ENCODE data around the gene ARHGAP26. TPM values are rescaled to one million over a fixed set of nuclear protein-coding genes. Genes with fewer than 3 reads are reported as not detected.

Gene ARHGAP26
- total and polyA plus RNA-seq, 2 of the 4 experiments (the other 2 are of a cell fraction) = 0.54 to 0.56 TPM

- Histone ChIP-seq H2AK9ac (replicated peaks; ENCODE audit: low read depth, low read length, poor library complexity) (no peak overlapping the region), H3K4me2 (ENCODE audit: low read depth, low read length) (no peak overlapping the region), H2AFZ (replicated peaks; ENCODE audit: low read length, poor library complexity) (no peak overlapping the region), H3K4me1 (ENCODE audit: control insufficient read depth, insufficient read depth, low read length) (no peaks in the 10 kb centered on the region), H3K9me3 (ENCODE audit: control insufficient read depth, insufficient read depth, low read length) (peaks cover 3% of the 10 kb centered on the region), H3K18ac (ENCODE audit: low read depth, low read length) (no peak overlapping the region), H2AK5ac (ENCODE audit: low read depth, low read length) (no peak overlapping the region), H3K4me3 (ENCODE audit: insufficient read depth, low read depth, low read length) (no peak overlapping the region), H3K4ac (ENCODE audit: low read depth, low read length) (no peak overlapping the region), H3K27ac (ENCODE audit: insufficient read depth, low read length) (no peak overlapping the region), H3K14ac (replicated peaks; ENCODE audit: low read depth, low read length) (no peak overlapping the region), H3K36me3 (ENCODE audit: control insufficient read depth, insufficient read depth, low read length) (no peaks in the 10 kb centered on the region), H4K5ac (ENCODE audit: low read depth, low read length) (no peak overlapping the region), H3K27me3 (ENCODE audit: control insufficient read depth, insufficient read depth, low read length) (peaks cover 26% of the 10 kb centered on the region), H2BK15ac (ENCODE audit: low read depth, low read length) (no peak overlapping the region), H3K23ac (ENCODE audit: low read depth, low read length) (no peak overlapping the region), H4K8ac (ENCODE audit: low read depth in 2 of 2, low read length in 2 of 2) (no peak overlapping the region), H3K9me1 (ENCODE audit: insufficient read depth, low read length) (no peaks in the 10 kb centered on the region; the same call in 1 of the 2 replicates), H4K91ac (ENCODE audit: insufficient read depth, low read depth, low read length) (no peak overlapping the region), H2BK20ac (ENCODE audit: low read depth, low read length) (no peak overlapping the region), H3K79me1 (ENCODE audit: low read depth in 1 of 2, low read length in 2 of 2) (no peaks in the 10 kb centered on the region), H3K9ac (ENCODE audit: low read depth, low read length) (no peak overlapping the region), H2BK5ac (ENCODE audit: low read depth, low read length, poor library complexity, severe bottlenecking) (no peak overlapping the region), H3K56ac (ENCODE audit: extremely low read depth, insufficient read depth, low read length) (no peak overlapping the region), H2BK120ac (ENCODE audit: low read depth, low read length) (no peak overlapping the region), H4K20me1 (ENCODE audit: insufficient read depth, low read length) (no peaks in the 10 kb centered on the region)
- dilution Hi-C loops (cut with HindIII; ENCODE audit: low sequenced_read_pairs, unreplicated experiment) (no loop called here), in situ Hi-C loops (cut with MboI; ENCODE audit: low sequenced_read_pairs) (no loop called here), intact Hi-C loops (cut with micrococcal nuclease) (no loop called here)
- DNase-seq = no peak
- BruUV-seq (replicated peaks) = no TSS peak
- ChIA-PET POLR2A (ENCODE audit: unreplicated experiment) (no interaction called here), CTCF (no interaction called here)
- TF ChIP-seq CEBPB (IDR thresholded peaks at IDR 0.05; ENCODE audit: low read depth, low read length) (no peak), BHLHE40 (IDR thresholded peaks at IDR 0.05; ENCODE audit: low read depth, low read length) (no peak), NFE2L2 (IDR thresholded peaks at IDR 0.05; ENCODE audit: low read depth, low read length) (no peak), MXI1 (IDR thresholded peaks at IDR 0.05; ENCODE audit: borderline replicate concordance, low read depth, low read length) (no peak), MAFK (IDR thresholded peaks at IDR 0.05; ENCODE audit: low read depth, low read length) (no peak)
- no peak for ATAC-seq (ENCODE audit: low read depth)
- WGBS, 2 experiments (ENCODE audit: extremely low coverage in 2 of 2, insufficient read length in 1 of 2) = no CpG with 5 or more reads among the region's 1 CpG
Observed at GRCh38 chr5:142758796-142759145, 11.4 kb upstream of the ARHGAP26 start.
